ENCODE results near the gene KCTD7.

DNA sequence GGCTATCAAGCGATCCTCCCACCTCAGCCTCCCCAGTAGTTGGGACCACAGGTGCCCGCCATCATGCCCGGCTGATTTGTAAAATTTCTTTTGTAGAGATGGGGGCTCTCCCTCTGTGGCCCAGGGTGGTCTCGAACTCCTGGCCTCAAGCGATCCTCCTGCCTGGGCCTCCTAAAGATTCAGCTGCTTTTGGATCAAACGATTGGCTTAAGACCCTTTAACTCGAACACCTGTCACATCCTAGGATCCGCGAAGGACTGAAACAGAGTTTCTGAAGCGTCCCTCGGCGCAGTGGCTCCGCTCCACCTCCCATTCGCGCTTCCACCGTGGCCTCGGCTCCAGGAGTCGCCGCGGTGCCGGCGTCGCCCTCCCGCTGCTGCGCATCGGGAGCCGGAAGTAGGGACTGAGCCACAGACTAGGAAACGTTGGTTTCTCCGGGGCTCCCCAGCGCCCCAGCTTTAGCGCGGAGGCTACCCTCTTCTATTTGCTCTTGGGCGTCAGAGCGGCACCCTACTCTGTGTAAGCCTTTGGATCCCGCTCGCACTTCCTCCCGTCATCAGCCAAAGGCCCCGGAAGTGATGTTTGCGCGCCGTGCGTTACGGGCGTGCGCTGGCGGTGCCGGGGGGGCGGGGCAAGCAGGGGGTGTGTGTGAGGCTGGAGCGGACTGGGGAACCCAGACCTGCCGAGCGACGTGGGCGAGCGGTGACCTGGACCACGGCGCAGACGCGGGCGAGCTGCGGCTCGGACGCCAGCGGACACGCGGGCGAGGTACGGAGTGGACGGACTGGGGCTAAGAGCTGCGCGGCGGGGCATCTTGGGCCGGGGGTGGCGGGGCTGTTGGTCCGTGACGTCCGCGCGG, 53.0 kb downstream of the KCTD7 start:
- TF ChIP-seq EZH2 (IDR thresholded peaks at IDR 0.05; ENCODE audit: borderline replicate concordance, low read length): no peak
- TF ChIP-seq, protein P1, sequence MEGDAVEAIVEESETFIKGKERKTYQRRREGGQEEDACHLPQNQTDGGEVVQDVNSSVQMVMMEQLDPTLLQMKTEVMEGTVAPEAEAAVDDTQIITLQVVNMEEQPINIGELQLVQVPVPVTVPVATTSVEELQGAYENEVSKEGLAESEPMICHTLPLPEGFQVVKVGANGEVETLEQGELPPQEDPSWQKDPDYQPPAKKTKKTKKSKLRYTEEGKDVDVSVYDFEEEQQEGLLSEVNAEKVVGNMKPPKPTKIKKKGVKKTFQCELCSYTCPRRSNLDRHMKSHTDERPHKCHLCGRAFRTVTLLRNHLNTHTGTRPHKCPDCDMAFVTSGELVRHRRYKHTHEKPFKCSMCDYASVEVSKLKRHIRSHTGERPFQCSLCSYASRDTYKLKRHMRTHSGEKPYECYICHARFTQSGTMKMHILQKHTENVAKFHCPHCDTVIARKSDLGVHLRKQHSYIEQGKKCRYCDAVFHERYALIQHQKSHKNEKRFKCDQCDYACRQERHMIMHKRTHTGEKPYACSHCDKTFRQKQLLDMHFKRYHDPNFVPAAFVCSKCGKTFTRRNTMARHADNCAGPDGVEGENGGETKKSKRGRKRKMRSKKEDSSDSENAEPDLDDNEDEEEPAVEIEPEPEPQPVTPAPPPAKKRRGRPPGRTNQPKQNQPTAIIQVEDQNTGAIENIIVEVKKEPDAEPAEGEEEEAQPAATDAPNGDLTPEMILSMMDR (IDR thresholded peaks at IDR 0.05; ENCODE audit: low read length): no peak
